ENCODE data around the gene AFF3.

AFF3 gene

GRCh38 chr2:99675130-99675661 lies 467.2 kb downstream of the AFF3 start:
- TF ChIP-seq PATZ1 (CRISPR knock-in tag; IDR thresholded peaks at IDR 0.05; ENCODE audit: borderline replicate concordance) (no peak), ZFP30 (CRISPR knock-in tag; IDR thresholded peaks at IDR 0.05) (no peak), POU6F1 (CRISPR knock-in tag; IDR thresholded peaks at IDR 0.05; ENCODE audit: borderline replicate concordance, low read depth) (no peak), PPARA (CRISPR knock-in tag; IDR thresholded peaks at IDR 0.05; ENCODE audit: borderline replicate concordance) (no peak), CSDC2 (CRISPR knock-in tag; IDR thresholded peaks at IDR 0.05) (no peak), BACH2 (CRISPR knock-in tag; IDR thresholded peaks at IDR 0.05; ENCODE audit: borderline replicate concordance) (no peak), ESRRG (CRISPR knock-in tag; IDR thresholded peaks at IDR 0.05) (no peak), ZC3H10 (CRISPR knock-in tag; IDR thresholded peaks at IDR 0.05) (no peak), SNAI2 (CRISPR knock-in tag; IDR thresholded peaks at IDR 0.05) (no peak), TOX (CRISPR knock-in tag; IDR thresholded peaks at IDR 0.05; ENCODE audit: borderline replicate concordance) (no peak), ARNTL (CRISPR knock-in tag; IDR thresholded peaks at IDR 0.05; ENCODE audit: borderline replicate concordance, low read depth) (no peak), ISL1 (CRISPR knock-in tag; IDR thresholded peaks at IDR 0.05) (no peak), RARB (CRISPR knock-in tag; IDR thresholded peaks at IDR 0.05) (no peak)

GRCh38 chr2:99674090-99674489 lies 468.3 kb downstream of the AFF3 start:
- TF ChIP-seq ZC3H10 (CRISPR knock-in tag; IDR thresholded peaks at IDR 0.05) (no peak), ZFP30 (CRISPR knock-in tag; IDR thresholded peaks at IDR 0.05) (no peak)
- no peak for ATAC-seq

More at GRCh38 chr2:99675130-99675661, 467.2 kb downstream of the AFF3 start:
- ATAC-seq, result no peak

DNA sequence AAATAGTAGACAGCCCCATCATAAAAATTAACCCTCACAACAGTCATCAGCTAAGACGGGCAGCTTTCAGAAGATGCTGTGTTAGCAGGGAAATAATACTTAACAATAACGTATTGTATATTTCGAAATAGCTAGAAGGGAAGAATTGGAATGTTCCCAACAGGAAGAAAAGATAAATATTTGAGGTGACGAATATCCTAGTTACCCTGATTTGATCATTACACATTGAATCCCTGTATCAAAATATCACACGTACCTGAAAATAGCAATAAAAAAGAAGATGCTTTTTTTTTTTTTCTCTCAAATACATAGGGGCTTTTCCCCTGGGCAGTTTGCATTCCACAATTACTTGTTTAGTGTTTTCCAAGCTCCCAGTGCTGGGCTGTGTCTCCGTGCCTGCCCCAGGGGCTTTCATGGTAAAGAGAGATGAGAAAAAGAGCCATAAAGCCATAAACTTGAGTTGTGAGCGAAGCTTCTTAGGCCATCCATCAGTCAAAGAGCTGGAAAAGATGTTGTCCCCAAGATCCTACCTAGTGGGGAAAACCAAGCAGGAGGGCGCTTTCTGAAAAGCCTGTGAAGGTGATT lies 469.5 kb downstream of the AFF3 start:
- TF ChIP-seq CSDC2 (CRISPR knock-in tag; IDR thresholded peaks at IDR 0.05) (no peak), POU6F1 (CRISPR knock-in tag; IDR thresholded peaks at IDR 0.05; ENCODE audit: borderline replicate concordance, low read depth) (no peak), ISL1 (CRISPR knock-in tag; IDR thresholded peaks at IDR 0.05) (no peak), CREB5 (CRISPR knock-in tag; IDR thresholded peaks at IDR 0.05; ENCODE audit: low read depth) (no peak), ZNF565 (CRISPR knock-in tag; conservative IDR thresholded peaks at IDR 0.05; ENCODE audit: low read depth) (no peak), TOX (CRISPR knock-in tag; IDR thresholded peaks at IDR 0.05; ENCODE audit: borderline replicate concordance) (no peak), ZFP3 (CRISPR knock-in tag; IDR thresholded peaks at IDR 0.05) (no peak), TCF4 (CRISPR knock-in tag; IDR thresholded peaks at IDR 0.05; ENCODE audit: borderline replicate concordance) (no peak)
- TF ChIP-seq, protein P1, sequence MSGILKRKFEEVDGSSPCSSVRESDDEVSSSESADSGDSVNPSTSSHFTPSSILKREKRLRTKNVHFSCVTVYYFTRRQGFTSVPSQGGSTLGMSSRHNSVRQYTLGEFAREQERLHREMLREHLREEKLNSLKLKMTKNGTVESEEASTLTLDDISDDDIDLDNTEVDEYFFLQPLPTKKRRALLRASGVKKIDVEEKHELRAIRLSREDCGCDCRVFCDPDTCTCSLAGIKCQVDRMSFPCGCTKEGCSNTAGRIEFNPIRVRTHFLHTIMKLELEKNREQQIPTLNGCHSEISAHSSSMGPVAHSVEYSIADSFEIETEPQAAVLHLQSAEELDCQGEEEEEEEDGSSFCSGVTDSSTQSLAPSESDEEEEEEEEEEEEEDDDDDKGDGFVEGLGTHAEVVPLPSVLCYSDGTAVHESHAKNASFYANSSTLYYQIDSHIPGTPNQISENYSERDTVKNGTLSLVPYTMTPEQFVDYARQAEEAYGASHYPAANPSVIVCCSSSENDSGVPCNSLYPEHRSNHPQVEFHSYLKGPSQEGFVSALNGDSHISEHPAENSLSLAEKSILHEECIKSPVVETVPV (CRISPR knock-in tag; IDR thresholded peaks at IDR 0.05), result no peak
- no peak for ATAC-seq

Measured in SK-N-SH treated with all-trans-retinoic acid at 6 μM for 48 hours (cell line).